ENCODE results near the gene DNAJC13. TPM values are rescaled to one million over a fixed set of nuclear protein-coding genes. Genes with fewer than 3 reads are reported as not detected.

DNAJC13 gene
- total RNA-seq, 8 experiments from 2014 or later = 18.6 to 51.0 (median 30.2) TPM

GRCh38 chr3:132556508-132557159 lies 139.3 kb downstream of the DNAJC13 start:
- no peak overlapping the region for H3K4me3 ChIP-seq
- no peak overlapping the region for H3K27ac ChIP-seq
- in situ Hi-C loops (cut with MboI; ENCODE audit: low pct_unique_long_range_greater_than_20kb in 2 of 9, low sequenced_read_pairs in 9 of 9, unreplicated experiment in 9 of 9) = no loop called here
- peak in 7 of 8 experiments; percentile 11 to 57 (median 48) for ATAC-seq (replicated peaks in 6 of 8)
- 50 to 100% (median 94%) methylated on average over 1 to 6 of the region's 8 CpGs; no CpG with 5 or more reads in 1 of the 10 experiments for WGBS, 10 experiments
- peaks cover 6 to 15% of the 10 kb centered on the region in 2 donors for H3K4me1 ChIP-seq (replicated peaks in 1 of 2)

- in situ Hi-C loops (cut with MboI; ENCODE audit: low pct_unique_long_range_greater_than_20kb in 2 of 9, low sequenced_read_pairs in 9 of 9, unreplicated experiment in 9 of 9) = no loop called here
- no peak for ATAC-seq (replicated peaks in 6 of 8)
- no peak overlapping the region for H3K4me3 ChIP-seq
- H3K27ac ChIP-seq = no peak overlapping the region
- no peaks in the 10 kb centered on the region for H3K4me1 ChIP-seq (replicated peaks in 1 of 2)
- 73 to 100% (median 79%) methylated on average over 1 to 4 of the region's 4 CpGs; no CpG with 5 or more reads in 3 of the 10 experiments for WGBS, 10 experiments
Measured at GRCh38 chr3:132561003-132561402, 143.7 kb downstream of the DNAJC13 start.

DNA sequence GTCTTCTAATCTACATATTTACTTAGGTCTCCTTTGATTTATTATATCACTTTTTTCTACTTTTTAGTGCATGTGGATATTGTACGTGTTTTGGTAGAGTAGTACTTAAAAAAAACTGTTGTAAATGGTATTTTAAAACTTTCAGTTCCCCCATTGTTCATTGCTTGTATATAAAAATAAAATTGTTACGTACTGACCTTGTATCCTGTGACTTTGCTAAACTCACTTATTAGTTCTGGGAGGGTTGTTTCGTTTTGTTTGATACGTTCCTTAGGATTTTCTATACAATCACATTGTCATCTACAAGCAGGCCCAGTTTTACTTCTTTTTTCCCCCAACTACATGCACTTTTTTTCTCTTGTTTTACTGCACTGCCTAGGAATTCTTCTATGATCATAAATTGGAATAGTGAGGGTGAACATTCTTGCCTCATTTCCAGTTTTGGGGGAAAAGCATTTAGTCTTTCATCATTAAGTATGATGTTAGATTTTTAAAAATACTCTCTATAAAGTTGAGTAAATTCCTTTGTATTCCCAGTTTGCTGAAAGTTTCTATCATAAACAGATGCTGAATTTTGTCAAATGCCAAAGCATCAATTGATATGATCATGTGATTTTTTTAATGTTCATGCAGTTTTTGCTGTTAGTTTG lies 146.2 kb downstream of the DNAJC13 start:
- in situ Hi-C loops (cut with MboI; ENCODE audit: low pct_unique_long_range_greater_than_20kb in 2 of 9, low sequenced_read_pairs in 9 of 9, unreplicated experiment in 9 of 9) = no loop called here
- 44 to 100% (median 94%) methylated on average over 1 to 4 of the region's 4 CpGs for WGBS, 10 experiments
- Histone ChIP-seq H3K4me1 (replicated peaks in 1 of 2) (no peaks in the 10 kb centered on the region), H3K4me3 (no peak overlapping the region), H3K27ac (no peak overlapping the region)
- no peak for ATAC-seq (replicated peaks in 6 of 8)

DNA sequence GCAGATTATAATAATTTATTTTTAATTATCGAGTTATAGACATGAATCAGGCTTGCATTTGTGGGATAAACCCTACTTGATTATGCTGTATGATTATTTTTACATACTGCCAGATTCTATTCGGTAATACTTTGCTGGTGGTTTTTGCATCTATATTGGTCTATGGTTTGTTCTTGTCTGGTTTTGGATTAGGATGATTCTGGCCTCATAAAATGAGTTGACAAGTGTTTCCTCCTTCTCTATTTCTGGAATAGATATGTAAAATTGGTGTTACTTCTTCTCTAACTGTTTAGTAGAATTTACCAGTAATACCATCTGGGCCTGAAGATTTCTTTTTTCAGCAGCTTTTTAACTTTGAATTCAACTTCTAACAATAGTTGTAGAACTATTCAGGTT lies 146.8 kb downstream of the DNAJC13 start:
- no peak overlapping the region for H3K4me3 ChIP-seq
- no peaks in the 10 kb centered on the region for H3K4me1 ChIP-seq (replicated peaks in 1 of 2)
- WGBS, 10 experiments = 15 to 100% (median 93%) methylated on average over 1 to 2 of the region's 2 CpGs; no CpG with 5 or more reads in 1 of the 10 experiments
- no peak overlapping the region for H3K27ac ChIP-seq
- ATAC-seq (replicated peaks in 6 of 8) = no peak
- in situ Hi-C loops (cut with MboI; ENCODE audit: low pct_unique_long_range_greater_than_20kb in 2 of 9, low sequenced_read_pairs in 9 of 9, unreplicated experiment in 9 of 9) = no loop called here

DNA sequence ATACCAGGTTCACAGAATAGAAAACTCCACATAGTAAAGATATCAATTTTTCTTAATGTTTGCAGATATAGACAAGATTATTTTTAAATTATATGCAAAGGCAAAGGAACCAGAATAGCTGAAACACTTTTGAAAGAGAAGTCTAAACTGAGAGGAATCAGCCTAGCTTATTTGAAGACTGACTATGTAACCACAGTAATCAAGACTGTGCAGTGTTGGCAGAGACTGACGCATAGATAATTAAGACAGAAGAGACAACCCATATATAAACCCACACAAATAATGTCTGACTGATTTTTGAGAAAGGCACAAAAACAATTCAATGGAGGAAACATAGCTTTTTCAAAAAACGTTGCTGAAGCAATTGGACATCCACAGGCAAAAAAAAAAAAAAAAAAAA lies 151.1 kb downstream of the DNAJC13 start:
- in situ Hi-C loops (cut with MboI; ENCODE audit: low pct_unique_long_range_greater_than_20kb in 2 of 9, low sequenced_read_pairs in 9 of 9, unreplicated experiment in 9 of 9) = no loop called here
- WGBS, 10 experiments = 47 to 100% (median 86%) methylated on average over 1 to 2 of the region's 2 CpGs
- Histone ChIP-seq H3K27ac (no peak overlapping the region), H3K4me3 (no peak overlapping the region), H3K4me1 (replicated peaks in 1 of 2) (no peaks in the 10 kb centered on the region)
- no peak for ATAC-seq (replicated peaks in 6 of 8)

DNA sequence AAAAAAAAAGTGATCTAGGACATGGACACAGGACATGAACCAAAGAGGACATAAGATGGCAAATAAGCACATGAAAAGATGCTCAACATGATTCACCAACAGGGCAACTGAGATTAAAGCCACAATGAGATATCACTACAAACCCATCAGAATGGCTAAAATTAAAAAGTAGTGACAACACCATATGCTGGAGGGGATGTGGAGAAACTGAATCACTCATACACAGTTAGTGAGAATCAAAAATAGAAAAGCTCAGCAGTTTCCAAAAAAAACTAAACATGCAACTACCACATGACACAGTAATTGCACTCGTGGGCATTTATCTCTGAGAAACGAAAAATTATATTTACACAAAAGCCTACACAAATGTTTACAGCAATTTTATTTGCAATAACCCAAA lies 151.9 kb downstream of the DNAJC13 start:
- no peaks in the 10 kb centered on the region for H3K4me1 ChIP-seq (replicated peaks in 1 of 2)
- in situ Hi-C loops (cut with MboI; ENCODE audit: low pct_unique_long_range_greater_than_20kb in 2 of 9, low sequenced_read_pairs in 9 of 9, unreplicated experiment in 9 of 9) = no loop called here
- 6 to 100% (median 78%) methylated on average over 1 to 2 of the region's 2 CpGs; no CpG with 5 or more reads in 1 of the 10 experiments for WGBS, 10 experiments
- no peak overlapping the region for H3K27ac ChIP-seq
- ATAC-seq (replicated peaks in 6 of 8) = no peak
- no peak overlapping the region for H3K4me3 ChIP-seq

DNA sequence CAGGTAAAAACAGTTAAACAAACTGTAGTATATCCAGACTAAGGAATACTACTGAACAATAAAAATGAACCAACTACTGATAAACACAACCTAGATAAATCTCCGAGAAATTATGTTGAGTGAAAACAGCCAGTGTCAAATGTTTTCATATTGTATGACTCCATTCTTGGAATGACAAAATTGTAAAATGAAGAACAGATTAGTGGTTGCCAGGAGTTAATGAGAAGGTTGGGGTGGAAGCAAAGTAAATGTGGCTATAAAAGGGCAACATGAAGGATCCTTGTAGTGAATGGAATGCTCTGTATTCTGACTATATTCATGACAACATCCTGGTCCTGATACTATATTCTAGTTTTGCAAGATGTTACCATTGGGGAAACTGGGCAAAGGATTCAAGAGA lies 152.3 kb downstream of the DNAJC13 start:
- 25 to 100% (median 100%) methylated on average over 1 of the region's 1 CpG; no CpG with 5 or more reads in 4 of the 10 experiments for WGBS, 10 experiments
- no peak for ATAC-seq (replicated peaks in 6 of 8)
- Histone ChIP-seq H3K4me3 (no peak overlapping the region), H3K27ac (no peak overlapping the region), H3K4me1 (replicated peaks in 1 of 2) (no peaks in the 10 kb centered on the region)
- in situ Hi-C loops (cut with MboI; ENCODE audit: low pct_unique_long_range_greater_than_20kb in 2 of 9, low sequenced_read_pairs in 9 of 9, unreplicated experiment in 9 of 9) = no loop called here

- Histone ChIP-seq H3K4me3 (no peak overlapping the region), H3K4me1 (replicated peaks in 1 of 2) (no peaks in the 10 kb centered on the region), H3K27ac (no peak overlapping the region)
- in situ Hi-C loops (cut with MboI; ENCODE audit: low pct_unique_long_range_greater_than_20kb in 2 of 9, low sequenced_read_pairs in 9 of 9, unreplicated experiment in 9 of 9) = no loop called here
- ATAC-seq (replicated peaks in 6 of 8) = no peak
- WGBS, 10 experiments = 24 to 100% (median 72%) methylated on average over 1 to 2 of the region's 2 CpGs; no CpG with 5 or more reads in 1 of the 10 experiments
Measured at GRCh38 chr3:132570016-132570415, 152.7 kb downstream of the DNAJC13 start.

DNA sequence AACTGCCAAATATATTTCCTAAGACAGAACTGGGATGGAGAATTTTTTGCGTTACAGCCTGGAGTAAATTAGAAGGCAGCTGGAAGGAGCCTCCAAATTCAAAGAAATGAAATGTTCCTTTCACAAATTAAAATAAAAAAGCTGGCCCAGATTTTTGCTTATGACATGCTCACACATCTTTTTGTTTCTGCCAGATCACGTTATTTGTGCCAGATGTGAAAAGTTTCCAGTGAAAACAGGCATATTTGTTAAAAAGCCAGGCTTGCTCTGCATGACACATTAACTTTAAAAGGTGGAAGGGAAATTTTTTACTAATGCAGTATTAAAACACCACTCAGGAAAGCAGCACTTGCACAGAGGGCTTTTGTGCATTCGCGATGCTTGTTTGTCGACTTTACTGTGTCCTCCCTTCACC lies 156.5 kb downstream of the DNAJC13 start:
- Histone ChIP-seq H3K4me3 (no peak overlapping the region), H3K27ac (no peak overlapping the region), H3K4me1 (replicated peaks in 1 of 2) (no peaks in the 10 kb centered on the region)
- in situ Hi-C loops (cut with MboI; ENCODE audit: low pct_unique_long_range_greater_than_20kb in 2 of 9, low sequenced_read_pairs in 9 of 9, unreplicated experiment in 9 of 9) = no loop called here
- 23 to 100% (median 94%) methylated on average over 1 to 5 of the region's 5 CpGs; no CpG with 5 or more reads in 1 of the 10 experiments for WGBS, 10 experiments
- no peak for ATAC-seq (replicated peaks in 6 of 8)

GRCh38 chr3:132587401-132587800 lies 170.1 kb downstream of the DNAJC13 start:
- in situ Hi-C loops (cut with MboI; ENCODE audit: low pct_unique_long_range_greater_than_20kb in 2 of 9, low sequenced_read_pairs in 9 of 9, unreplicated experiment in 9 of 9) = no loop called here
- no peak for ATAC-seq (replicated peaks in 6 of 8)
- H3K4me3 ChIP-seq = no peak overlapping the region
- no peak overlapping the region for H3K27ac ChIP-seq
- H3K4me1 ChIP-seq (replicated peaks in 1 of 2) = no peaks in the 10 kb centered on the region
- WGBS, 10 experiments = 27 to 100% (median 89%) methylated on average over 1 of the region's 1 CpG; no CpG with 5 or more reads in 1 of the 10 experiments

Other genes with a start within 250 kb of the DNAJC13 start
- gene ACP3, start 100.1 kb upstream of the DNAJC13 start, total RNA-seq = 1 to 10 TPM in 1 of 8 experiments, under 1 TPM in 3, not detected in 4; 0.05 to 4.2 (median 0.50) TPM
- 1 to 10 TPM in 7 of 8 experiments, under 1 TPM in 1; 0.29 to 4.9 (median 1.8) TPM for gene ACKR4, start 179.8 kb downstream of the DNAJC13 start, total RNA-seq
- 10 to 100 TPM; 13.9 to 47.3 (median 27.3) TPM for gene ACAD11, start 242.3 kb downstream of the DNAJC13 start, total RNA-seq
- 10 to 100 TPM; 25.8 to 48.4 (median 37.3) TPM for gene UBA5, start 242.8 kb downstream of the DNAJC13 start, total RNA-seq

Measured in motor neuron (in vitro differentiated cells).